ENCODE data around the gene SLC37A2. TPM values are rescaled to one million over a fixed set of nuclear protein-coding genes. Genes with fewer than 3 reads are reported as not detected.
"Not testable (repeated sequence)": the region's sequence is repeated elsewhere in the genome, so short reads cannot be mapped to it uniquely, and the experiment has no call there.

SLC37A2 gene
- 0.90 and 1.1 TPM in 2 replicates for total RNA-seq

DNA sequence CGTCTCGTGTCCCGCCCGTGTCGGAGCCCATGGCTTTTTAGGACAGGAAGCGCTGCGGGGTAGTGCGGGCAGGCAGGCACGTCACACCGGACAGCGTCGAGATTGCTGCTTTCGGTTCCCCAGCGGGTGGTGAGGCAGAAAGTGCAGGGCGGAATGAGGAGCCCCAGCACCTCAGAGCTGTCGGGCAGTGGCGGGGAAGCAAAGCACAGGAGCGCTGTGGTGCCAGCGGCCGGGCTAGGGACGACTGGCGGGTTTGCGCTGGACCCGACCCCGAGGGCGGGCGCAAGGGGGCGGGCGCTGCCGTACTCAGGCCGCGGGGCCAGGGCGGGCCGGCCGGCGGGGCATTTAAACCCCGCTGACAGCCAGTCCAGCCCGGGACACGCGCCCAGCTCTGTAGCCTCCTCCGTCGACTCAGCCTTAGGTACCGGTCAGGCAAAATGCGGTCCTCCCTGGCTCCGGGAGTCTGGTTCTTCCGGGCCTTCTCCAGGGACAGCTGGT is at the start of gene SLC37A2:
TSS of gene SLC37A2 (plus strand) at position 375 of the 498 bp plus-strand sequence. CDS start at position 438, 63 bp downstream.
- DNase-seq (ENCODE audit: low read depth in 2 of 2) = peak in 1 of 2 donors; percentile 65

DNA sequence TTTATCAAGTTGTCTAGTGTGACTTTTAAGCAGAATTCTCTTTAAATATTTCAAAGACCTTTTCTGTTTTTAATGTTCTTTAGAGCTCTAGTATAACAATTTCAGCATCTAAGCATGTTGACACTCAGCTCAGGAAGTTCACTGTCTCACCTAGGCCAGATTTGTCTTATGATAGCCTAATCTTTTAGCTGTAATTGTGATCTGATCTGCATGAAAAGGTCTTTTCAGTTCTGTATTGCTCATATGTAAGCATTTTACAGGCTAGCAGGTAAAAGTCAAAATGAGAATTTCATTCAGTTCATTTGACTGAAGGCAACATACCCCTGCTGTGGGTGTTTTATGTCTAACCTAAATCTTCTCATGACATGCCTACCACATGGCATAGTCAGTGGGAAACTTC is 46.7 kb upstream of the SLC37A2 start:
- no peak for DNase-seq (ENCODE audit: low read depth in 2 of 2)

DNA sequence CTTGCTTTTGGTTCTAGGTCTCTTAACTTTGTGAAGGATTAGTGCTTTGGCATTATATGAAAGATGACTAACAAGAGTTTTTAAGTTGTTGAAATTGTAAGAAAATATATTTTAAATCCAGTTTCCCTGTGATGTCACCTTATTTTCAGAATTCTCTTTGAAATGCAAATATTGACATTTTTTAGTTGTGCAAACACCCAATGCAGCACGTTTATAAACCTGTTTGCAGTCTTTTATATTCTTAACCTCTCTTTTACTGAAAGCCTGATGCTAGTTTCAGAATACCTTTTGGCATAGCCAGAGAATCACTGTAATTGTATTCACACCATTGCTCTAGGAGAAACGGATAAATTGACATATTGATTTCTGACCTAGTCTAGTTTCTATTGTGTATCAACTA is 42.8 kb upstream of the SLC37A2 start:
- no peak for DNase-seq (ENCODE audit: low read depth in 2 of 2)

DNA sequence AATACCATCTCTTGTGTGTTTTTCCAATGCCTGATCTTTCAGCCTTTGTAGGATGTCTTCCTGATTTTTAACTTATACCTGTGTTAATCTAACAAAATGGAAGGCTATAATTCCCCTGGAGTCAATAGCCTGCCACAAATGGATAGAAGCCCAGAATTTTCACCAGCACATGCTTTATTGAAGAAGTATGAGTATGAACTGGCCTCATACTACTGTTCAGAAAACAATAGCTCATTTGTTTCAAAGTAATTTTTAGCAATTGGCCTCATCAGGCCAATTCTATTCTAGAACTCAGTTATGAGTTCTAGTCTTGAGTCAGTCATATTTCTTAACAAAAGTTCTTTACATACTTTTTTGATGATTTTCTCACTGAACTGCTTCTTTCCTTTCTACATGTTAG is 40.6 kb upstream of the SLC37A2 start:
- no peak for DNase-seq (ENCODE audit: low read depth in 2 of 2)

DNA sequence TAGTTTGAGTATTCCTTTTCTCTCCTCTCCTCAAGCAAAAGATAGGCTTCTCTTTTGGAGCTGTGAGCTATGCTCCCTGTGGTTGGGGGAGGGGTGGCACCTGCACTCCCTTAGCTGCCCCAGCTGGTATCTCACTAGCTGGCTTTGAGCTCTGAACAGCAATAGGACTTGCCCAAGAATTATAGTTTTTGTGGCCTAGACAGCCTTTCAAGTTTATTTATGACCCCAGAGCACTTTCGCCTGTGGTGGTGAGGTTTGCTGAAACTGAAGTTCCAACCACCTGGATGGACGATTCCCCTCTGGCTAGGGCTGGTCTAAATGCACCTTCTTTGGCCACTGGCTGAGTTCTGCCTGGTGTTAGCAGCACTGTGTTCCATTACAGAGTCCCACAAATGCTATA is 37.1 kb upstream of the SLC37A2 start:
- DNase-seq (ENCODE audit: low read depth in 2 of 2) = no peak

DNA sequence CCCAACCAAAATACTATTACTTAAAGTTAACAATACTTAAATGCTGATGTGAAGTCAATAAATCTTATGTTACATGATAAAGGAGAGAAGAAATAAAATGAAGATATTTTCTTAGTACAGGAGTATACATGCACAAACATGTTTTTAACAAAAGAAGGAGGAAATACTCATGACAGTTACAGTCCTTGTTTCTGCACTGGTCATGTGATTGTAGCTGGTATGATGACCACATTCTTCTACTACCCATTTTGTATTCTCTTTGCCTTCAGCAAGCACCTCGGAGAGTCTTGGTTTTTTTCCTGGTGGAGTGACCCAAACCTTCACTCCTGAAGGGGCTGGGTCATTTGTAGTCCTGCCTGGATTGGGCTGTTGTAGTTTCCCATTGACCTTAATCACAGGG is 33.7 kb upstream of the SLC37A2 start:
- not testable (repeated sequence) for DNase-seq (ENCODE audit: low read depth in 2 of 2)

DNA sequence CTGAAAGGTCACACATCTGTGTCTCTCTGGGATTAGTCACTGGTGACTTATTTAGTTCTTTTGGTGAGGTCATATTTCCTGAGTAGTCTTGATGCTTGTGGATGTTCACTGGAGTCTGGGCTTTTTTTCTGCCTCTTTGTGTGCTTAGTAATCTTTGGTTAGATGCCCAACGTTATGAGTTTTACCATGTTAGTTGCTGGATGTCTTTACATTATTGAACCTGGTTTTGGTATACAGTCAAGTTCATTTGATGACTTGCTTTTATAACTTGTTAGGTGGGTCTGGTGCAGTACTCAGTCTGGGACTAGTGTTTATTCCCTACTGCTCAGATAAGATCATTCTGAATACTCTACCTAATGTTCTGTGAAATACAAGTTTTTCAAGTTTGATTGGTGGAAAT is 26.2 kb upstream of the SLC37A2 start:
- peak in 1 of 2 donors; percentile 79 for DNase-seq (ENCODE audit: low read depth in 2 of 2)

DNA sequence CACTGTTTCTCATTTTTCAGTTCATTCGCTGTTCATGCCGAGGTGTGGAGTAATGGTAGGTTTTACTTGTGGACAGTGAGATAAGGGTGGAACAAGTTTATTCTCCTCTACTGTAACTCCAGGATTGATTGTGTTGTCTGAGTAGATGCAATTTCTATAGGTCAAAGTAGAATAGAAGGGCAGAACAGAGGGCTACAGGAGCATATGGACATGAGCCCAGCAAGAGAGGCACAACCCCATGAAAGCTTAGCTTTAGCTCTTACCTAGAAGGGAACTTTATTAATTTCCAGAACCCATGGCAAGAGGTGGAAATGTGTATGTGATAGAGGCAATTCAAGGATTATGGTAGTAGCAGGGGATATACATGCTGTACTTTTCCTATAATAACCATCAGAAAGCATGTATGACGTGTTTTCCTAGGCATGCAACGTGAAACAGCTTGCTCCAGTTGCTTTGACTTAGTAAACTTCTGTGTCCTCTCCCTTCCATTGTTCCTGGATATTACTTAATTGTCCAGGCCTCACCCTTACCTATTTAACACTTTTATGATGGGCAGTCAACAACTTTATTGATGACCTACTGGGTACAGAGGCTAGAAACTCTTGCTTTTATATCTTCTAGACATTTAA is 13.8 kb upstream of the SLC37A2 start:
- DNase-seq (ENCODE audit: low read depth in 2 of 2) = no peak

DNA sequence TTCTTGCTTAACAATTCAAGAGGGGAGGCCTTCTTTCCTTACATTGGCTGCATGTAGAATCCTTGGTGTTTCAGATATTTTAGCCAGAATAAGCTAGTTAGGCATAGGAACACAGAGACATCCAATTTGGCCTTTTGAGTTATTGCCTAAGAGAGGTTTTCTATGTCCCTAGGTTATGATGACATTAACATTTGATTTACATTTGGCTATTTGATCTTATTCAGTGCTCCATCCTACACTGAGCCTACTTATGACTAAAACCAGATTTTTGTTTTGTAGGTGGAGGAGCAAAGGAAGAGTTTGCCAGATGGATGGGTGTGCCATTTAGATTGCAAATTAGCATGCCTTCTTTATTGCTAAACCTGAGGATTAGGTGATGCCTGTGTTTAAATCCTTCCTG is 11.1 kb upstream of the SLC37A2 start:
- DNase-seq (ENCODE audit: low read depth in 2 of 2) = no peak

DNA sequence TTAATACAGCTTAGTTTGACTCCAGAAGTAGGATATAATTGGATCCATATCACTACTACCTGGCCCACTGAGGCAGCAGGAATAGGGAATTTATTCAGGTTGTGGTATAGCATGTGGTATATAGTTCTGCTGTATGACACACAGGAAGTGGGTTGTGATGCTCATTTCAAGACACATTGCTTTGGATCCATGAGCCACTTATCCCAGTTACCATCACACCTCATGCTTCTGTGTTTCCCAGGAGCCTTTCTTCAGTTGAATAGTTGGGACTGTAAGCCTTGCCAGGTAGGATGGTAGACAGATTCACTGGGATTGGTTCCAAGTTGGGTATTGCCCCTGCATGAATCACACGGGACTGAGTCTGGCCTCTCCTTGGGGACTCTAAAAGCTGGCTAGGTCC is 9.9 kb upstream of the SLC37A2 start:
- DNase-seq (ENCODE audit: low read depth in 2 of 2) = no peak

DNA sequence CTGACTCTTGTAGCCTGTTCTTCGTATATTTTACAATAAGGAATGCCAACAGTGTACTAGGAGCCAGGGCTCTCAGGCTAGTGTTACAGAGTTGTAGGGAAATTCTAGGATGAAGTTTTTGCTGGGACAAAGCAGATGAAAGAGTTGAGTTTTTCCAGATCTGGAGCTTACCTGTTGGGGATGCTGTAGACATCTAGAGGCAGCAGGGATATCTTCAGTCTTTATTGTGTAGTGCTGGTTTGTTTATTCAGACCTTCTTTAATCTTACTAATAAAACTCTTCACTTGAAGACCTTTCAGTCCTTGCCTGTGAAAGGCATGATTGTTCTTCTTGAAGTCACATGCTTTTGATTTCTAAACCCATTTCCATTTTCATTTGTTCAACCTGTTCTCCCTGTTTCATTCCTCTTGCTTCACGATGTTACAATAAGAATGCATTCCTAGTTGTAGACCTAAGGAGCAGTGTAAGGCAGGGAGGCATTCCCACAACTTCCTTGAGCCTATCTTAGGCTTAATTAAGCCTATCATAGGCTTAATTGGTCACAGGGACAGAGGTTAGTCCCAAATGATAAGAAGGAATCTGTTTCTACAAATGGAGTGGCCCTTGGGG is 7.9 kb upstream of the SLC37A2 start:
- no peak for DNase-seq (ENCODE audit: low read depth in 2 of 2)

DNA sequence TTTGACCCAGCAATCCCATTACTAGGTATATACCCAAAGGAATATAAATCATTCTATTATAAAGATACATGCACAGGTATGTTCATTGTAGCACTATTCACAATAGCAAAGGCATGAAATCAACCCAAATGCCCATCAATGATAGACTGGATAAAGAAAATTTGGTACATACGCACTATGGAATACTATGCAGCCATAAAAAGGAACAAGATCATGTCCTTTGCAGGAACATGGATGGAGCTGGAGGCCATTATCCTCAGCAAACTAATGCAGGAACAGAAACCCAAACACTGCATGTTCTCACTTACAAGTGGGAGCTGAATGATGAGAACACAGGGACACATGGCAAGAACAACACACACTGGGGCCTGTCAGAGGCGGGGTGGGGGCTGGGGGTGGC is 7.0 kb upstream of the SLC37A2 start:
- DNase-seq (ENCODE audit: low read depth in 2 of 2) = not testable (repeated sequence)

DNA sequence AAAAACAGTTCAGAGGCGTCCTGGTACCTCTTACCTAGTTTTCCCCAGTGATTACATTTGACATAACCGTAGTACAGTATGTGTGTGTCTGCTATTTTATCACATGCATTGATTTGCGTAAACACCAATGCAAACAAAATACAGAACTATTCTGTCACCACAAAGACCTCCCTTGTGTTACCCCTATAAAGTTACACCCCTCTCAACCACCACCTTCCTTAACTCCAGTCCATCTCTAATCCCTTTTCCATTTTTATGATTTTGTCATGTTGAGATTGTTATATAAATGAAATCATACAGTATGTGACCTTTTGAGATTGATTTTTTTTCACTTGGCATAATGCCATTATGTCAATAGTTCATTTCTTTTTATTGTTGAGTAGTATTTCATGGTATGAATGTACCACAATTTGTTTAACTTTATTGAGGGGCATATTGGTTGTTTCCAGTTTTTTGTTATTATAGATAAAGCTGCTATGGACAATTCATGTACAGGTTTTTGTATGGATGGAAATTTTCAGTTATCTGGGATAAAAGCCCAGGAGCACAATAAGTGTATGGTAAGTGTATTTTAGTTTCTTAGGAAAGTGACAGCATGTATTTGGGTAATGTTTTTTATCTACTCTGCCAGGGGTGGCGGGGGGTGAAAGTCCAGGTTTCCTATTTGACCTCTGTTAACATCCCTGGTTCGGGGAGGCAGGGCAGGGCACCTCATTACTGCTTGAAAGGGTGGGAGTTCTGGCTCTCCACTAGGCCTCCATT is 6.0 kb upstream of the SLC37A2 start:
- no peak for DNase-seq (ENCODE audit: low read depth in 2 of 2)

DNA sequence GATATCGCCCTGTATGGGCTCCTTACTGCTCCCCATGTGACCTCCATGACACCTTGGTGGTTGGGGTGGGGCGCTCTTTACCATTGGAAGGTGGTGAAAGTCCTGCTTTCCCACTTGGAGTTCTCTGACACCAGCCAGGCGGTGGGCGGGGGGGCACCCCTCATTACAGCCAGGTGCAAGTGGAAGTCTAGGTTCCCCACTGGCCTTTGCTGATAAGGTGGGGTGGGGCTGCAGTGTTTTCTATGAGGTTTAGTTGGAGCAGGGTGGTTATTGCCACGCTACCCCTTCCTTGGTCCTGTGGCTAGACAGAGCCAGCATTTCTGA is 5.5 kb upstream of the SLC37A2 start:
- DNase-seq (ENCODE audit: low read depth in 2 of 2) = no peak

DNA sequence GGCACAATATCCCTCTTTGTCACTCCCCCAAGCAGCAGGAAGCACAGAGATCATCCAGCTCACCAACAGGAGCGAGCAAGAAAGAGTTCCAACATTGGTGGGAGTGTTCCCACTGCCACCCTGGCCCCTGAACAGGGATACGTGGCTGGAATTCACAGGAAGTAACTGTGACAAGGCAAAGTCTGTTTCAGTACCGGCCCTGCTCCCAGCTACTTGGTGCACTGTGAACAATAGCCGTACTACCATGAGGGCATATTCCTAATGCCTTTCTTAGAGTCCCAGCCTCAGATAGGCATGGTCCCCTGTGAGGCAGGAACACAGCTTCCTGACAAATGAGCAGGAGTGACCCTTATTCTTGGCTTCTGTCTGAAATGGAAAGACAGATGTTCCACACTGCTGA is 1.8 kb upstream of the SLC37A2 start:
- DNase-seq (ENCODE audit: low read depth in 2 of 2) = no peak

DNA sequence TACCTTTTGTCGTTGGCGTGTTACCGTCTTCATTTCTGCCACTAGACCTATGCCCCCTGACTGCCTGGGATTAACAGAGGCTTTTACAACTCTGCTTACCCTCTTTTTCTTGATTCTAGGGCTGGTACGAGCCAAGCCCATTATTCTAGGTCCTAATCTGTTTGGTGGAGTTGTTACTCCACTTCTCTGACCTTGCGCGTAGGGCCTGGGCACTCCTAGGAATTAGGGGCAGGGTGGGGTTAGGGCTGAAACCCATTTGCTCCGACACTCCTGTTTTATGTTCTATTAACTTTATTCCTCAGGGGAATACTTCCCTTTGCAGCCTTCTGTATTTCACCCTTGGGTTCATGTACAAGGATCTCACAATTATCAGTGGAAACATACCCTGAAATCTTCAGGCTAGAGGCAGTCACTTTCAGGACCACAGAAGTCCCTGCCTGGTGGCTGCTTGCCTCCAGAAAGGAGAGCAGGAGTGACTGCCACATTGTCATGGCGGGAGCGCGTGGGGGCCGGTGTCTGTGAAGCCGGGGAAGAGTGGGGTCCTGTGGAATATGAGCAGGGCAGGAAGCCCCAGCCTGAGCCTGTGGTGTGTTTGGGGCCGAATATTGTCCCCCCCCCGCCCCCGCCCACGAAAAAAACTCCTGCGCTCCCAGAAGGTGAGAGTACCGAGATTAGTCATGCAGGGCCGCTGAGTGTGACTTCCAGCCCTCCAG is 731 bp upstream of the SLC37A2 start:
- DNase-seq (ENCODE audit: low read depth in 2 of 2) = no peak

DNA sequence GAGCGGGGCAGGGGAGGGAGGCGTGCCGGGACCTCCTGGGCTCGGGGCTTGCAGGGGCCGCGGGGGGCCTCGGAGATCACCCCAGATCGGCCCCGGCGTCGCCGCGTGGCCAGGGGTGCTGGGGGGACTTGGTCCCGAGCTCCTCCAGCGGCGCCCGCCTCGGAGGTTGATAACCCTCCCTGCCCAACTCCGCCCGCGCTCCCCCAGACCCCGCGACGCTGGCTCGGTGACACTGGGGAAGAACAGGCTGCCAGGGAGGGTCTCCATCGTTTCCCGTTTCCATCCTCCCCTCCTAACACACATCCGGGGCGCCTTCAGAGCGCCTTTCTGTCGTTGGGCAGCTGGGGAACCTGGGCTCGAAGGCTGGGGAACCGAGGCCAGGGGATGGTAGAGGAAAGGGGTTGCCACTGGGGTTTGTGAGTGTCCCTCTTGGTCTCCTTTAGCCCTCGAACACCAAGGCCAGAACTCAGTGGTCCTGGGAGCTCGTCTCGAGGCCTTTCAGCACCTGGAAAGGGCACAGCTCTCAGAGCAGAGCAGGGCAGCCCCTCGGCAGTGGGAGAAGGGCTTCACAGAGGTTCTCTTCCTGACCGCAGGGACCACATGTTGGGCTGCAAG is 431 bp downstream of the SLC37A2 start:
- no peak for DNase-seq (ENCODE audit: low read depth in 2 of 2)

DNA sequence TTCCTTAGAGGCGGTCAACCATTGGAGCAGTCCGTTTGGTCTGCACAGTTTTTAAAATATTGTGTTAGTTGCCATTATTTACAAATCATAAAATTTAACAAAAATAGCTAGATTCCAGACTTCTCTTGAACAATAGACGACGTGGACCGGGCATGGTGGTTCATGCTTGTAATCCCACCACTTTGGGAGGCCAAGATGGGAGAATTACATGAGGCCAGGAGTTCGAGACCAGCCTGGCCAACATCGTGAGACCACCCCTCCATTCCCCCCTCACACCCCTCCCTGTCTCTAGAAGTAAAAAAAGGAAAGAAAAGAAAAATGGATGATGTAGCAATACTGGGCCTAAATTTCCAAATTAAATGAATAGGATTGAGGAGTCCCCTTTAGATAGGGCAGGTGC is 965 bp downstream of the SLC37A2 start:
- no peak for DNase-seq (ENCODE audit: low read depth in 2 of 2)

DNA sequence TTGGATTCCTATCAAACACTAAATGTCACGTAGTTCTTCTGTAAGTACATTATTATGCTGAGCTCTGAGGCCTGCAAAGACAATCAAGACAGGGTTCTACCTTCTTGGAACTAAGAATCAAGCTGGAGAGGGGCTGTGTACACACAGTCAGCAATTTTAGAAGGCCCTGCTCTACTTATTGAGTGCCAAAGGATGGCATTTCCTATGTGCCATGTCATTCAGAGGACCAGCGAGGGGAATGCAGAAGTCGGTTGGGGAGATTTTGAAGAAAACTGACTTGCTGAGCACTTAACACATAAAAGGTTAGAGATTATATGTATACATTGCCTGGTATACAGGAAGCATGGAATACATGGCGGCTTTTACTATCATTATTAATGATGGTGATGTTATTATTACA is 5.3 kb downstream of the SLC37A2 start:
- no peak for DNase-seq (ENCODE audit: low read depth in 2 of 2)

DNA sequence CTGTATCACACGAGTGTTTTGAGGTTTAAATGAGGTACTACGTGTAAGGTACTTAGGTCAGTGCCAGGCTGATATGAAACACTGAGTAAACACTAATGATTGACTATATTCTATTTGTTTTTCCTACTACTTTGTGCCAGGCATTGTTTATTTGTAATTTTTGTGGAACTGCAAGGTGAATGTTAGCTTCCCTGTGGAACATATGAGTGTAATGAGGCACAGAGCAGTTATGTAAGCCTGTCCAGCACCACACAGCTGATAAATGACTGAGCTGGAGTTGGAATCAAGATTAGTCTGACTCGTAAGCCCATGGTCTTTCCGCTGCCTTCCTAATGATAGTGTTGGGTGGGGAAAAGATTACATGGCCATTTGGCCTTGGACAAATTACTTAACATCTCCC is 5.9 kb downstream of the SLC37A2 start:
- no peak for DNase-seq (ENCODE audit: low read depth in 2 of 2)

DNA sequence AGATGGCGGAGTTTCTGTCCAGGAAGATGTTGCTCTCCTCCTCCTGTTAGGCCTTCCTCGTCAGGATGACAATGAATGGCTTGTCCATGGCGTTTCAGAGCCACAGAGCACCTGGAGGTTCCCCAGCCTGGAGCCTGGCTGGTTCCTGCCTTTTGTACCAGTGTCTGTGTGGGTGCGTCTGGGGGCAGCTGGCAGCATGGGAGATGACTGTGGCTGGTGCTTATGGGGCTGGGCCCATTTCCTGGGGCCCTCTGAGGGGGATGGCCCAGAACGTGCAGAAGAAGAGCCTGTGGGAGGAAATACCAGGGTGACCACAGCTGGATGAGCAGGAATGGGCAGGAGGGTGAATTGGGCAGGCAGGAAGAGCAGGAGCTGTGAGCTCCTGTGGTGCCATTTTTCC is 6.7 kb downstream of the SLC37A2 start:
- no peak for DNase-seq (ENCODE audit: low read depth in 2 of 2)

All from dermis microvascular lymphatic vessel endothelial cell (primary cell).